ENCODE measurements around the gene LPP.

DNA sequence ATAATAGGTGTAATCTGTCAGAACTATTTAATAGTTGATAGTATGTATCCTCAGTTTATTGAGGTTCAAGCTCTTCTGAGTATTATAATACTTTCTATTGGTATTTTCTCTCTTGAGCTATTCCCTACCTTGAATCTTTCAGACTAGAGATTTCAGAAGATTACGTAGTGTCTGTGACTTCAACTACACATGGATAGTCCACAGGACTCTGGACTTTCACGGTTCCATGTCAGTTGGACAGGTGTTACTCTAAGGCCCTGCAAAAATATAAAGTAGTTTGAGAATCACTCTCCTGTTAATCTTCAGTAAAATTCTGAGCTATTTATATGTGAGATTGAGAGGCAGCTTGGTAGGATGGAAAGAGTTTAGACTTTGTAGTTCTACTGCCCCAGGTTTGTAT is 664.3 kb downstream of the LPP start:
- TF ChIP-seq, protein P1, sequence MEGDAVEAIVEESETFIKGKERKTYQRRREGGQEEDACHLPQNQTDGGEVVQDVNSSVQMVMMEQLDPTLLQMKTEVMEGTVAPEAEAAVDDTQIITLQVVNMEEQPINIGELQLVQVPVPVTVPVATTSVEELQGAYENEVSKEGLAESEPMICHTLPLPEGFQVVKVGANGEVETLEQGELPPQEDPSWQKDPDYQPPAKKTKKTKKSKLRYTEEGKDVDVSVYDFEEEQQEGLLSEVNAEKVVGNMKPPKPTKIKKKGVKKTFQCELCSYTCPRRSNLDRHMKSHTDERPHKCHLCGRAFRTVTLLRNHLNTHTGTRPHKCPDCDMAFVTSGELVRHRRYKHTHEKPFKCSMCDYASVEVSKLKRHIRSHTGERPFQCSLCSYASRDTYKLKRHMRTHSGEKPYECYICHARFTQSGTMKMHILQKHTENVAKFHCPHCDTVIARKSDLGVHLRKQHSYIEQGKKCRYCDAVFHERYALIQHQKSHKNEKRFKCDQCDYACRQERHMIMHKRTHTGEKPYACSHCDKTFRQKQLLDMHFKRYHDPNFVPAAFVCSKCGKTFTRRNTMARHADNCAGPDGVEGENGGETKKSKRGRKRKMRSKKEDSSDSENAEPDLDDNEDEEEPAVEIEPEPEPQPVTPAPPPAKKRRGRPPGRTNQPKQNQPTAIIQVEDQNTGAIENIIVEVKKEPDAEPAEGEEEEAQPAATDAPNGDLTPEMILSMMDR (IDR thresholded peaks at IDR 0.05; ENCODE audit: borderline replicate concordance, extremely low read depth, low read length, poor library complexity, severe bottlenecking): no peak
- TF ChIP-seq EZH2 (IDR thresholded peaks at IDR 0.05; ENCODE audit: borderline replicate concordance, low read depth, low read length, severe bottlenecking): no peak

Data from DND-41 (cell line).